SU-DHL-6 (cell line): Measurements from ENCODE around the gene SRPK2.

Experiments used
- H2AFZ ChIP-seq: fragments of 200-600 bp; sonication (generic); 2 replicates; pipeline ENCODE4 v1.6.1; 2014; ENCODE audit warnings: low read depth, mild to moderate bottlenecking, moderate library complexity, mixed read lengths, antibody characterized with exemption, low read length; ENCODE audit not compliant: severe bottlenecking
- H3F3A ChIP-seq: fragments of 200-600 bp; shearing (Covaris generic); 2 replicates; pipeline ENCODE4 v1.6.0; 2016; ENCODE audit warnings: antibody characterized with exemption, mild to moderate bottlenecking; ENCODE audit not compliant: insufficient read depth
- H3K27ac ChIP-seq: fragments of 200-600 bp; sonication (generic); 2 replicates; pipeline ENCODE4 v1.5.1; 2016; ENCODE audit warnings: low read depth, mild to moderate bottlenecking, low read length, moderate library complexity, mixed read lengths
- H3K27me3 ChIP-seq: fragments of 200-600 bp; sonication (generic), shearing (Covaris generic); 2 replicates; pipeline ENCODE4 v1.6.0; 2014; ENCODE audit warnings: mild to moderate bottlenecking, low read length
- H3K36me3 ChIP-seq: fragments of 200-600 bp; sonication (generic); 2 replicates; pipeline ENCODE4 v1.6.1; 2014; ENCODE audit warnings: mild to moderate bottlenecking, low read length, mixed read lengths
- H3K4me2 ChIP-seq: fragments of 300-600, 200-600 bp; shearing (Covaris generic), sonication (generic); 2 replicates; pipeline ENCODE4 v1.6.0; 2014; ENCODE audit warnings: low read length, low read depth, mild to moderate bottlenecking; ENCODE audit not compliant: poor library complexity, severe bottlenecking
- H3K4me3 ChIP-seq: fragments of 200-600 bp; sonication (generic); 2 replicates; pipeline ENCODE4 v1.5.1; 2014; ENCODE audit warnings: antibody characterized with exemption, low read length, mild to moderate bottlenecking, mixed read lengths; ENCODE audit not compliant: insufficient read depth, poor library complexity, severe bottlenecking
- H3K79me2 ChIP-seq: fragments of 200-600 bp; sonication (generic); 2 replicates; pipeline ENCODE4 v1.6.1; 2014; ENCODE audit warnings: mild to moderate bottlenecking, low read length, moderate library complexity; ENCODE audit not compliant: insufficient read depth
- H3K9ac ChIP-seq: fragments of 200-600 bp; sonication (generic); 2 replicates; pipeline ENCODE4 v1.7.0; 2014; ENCODE audit warnings: mild to moderate bottlenecking, low read length
- H3K9me2 ChIP-seq: fragments of 200-600 bp; sonication (generic); replicated peaks from 2 replicates; pipeline ENCODE4 v1.6.1; 2014; ENCODE audit warnings: low read length; ENCODE audit not compliant: insufficient read depth
- H3K9me3 ChIP-seq: fragments of 200-600 bp; sonication (generic); 2 replicates; pipeline ENCODE4 v1.6.1; 2014; ENCODE audit warnings: low read length, mixed read lengths; ENCODE audit not compliant: insufficient read depth
- H4K20me1 ChIP-seq: fragments of 200-600 bp; sonication (generic); 2 replicates; pipeline ENCODE4 v1.6.1; 2014; ENCODE audit warnings: low read depth, mild to moderate bottlenecking, antibody characterized with exemption, low read length, moderate library complexity, mixed read lengths
- CTCF ChIP-seq: fragments of 200-600 bp; sonication (generic); IDR thresholded peaks from one replicate; pipeline ENCODE4 v1.5.1; 2017; ENCODE audit warnings: antibody characterized with exemption, mild to moderate bottlenecking, low read length, moderate library complexity; ENCODE audit not compliant: insufficient read depth, poor library complexity, severe bottlenecking
- EZH2phosphoT487 ChIP-seq: fragments of 200-600 bp; sonication (generic), shearing (Covaris generic); conservative IDR thresholded peaks from 2 replicates; pipeline ENCODE4 v1.6.1; 2018; ENCODE audit warnings: mild to moderate bottlenecking, antibody characterized with exemption, low read length, moderate library complexity, mixed read lengths

SRPK2 gene

DNA sequence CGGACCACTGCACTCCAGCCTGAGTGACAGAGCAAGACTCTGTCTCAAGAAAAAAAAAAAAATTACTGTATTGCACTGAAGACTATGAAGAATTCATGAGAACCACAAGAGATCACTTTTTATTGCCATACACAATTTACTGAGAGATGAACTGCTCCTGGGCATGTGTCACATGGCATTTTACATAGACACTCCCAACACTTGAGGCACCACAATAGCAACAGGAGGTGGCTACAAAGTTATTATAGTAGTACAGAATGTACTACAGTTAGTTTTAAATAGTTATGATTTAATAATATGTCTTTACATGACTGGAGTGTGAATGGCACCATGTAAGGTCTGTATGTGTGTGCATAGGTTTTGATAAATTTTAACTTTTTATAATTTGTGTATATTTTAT is 304.1 kb downstream of the SRPK2 start:
- Histone ChIP-seq H3K27ac (no peak overlapping the region), H3K9me2 (no peaks in the 10 kb centered on the region), H3K9ac (no peak overlapping the region), H4K20me1 (no peaks in the 10 kb centered on the region), H3K9me3 (no peaks in the 10 kb centered on the region), H3K4me3 (no peak overlapping the region), H3K79me2 (0 out of 2 replicates have a peak, but pooled peaks cover 4% of the 10 kb centered on the region), H3K27me3 (no peaks in the 10 kb centered on the region), H3F3A (peaks cover 8% of the 10 kb centered on the region; the same call in 1 of the 2 replicates), H3K36me3 (peaks cover 49% of the 10 kb centered on the region), H3K4me2 (no peak overlapping the region), H2AFZ (no peak overlapping the region)
- no peak for TF ChIP-seq EZH2phosphoT487
- no peak for TF ChIP-seq CTCF

DNA sequence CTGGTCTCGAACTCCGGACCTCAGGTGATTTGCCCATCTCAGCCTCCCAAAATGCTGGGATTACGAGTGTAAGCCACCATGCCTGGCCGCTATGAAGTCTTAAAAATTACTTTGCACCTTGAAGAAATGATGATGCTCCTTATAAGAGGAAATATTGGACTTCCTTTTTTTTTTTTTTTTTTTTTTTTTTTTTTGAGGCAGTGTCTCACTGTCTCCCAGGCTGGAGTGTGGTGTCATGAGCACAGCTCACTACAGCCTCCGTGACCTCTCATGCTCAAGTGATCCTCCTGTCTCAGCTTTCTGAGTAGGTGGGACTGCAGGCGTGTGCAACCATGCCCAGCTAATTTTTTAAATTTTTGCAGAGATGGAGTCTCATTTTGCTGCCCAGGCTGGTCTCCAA is 309.4 kb downstream of the SRPK2 start:
- H3K79me2 ChIP-seq, result peaks cover 4% of the 10 kb centered on the region; the same call in 1 of the 2 replicates
- no peak overlapping the region for H3K9ac ChIP-seq
- H3K9me3 ChIP-seq, result no peaks in the 10 kb centered on the region
- peaks cover 28% of the 10 kb centered on the region for H3F3A ChIP-seq
- no peaks in the 10 kb centered on the region for H3K9me2 ChIP-seq
- H3K4me3 ChIP-seq, result no peak overlapping the region
- TF ChIP-seq EZH2phosphoT487 (no peak), CTCF (no peak)
- H3K27ac ChIP-seq, result no peak overlapping the region
- H2AFZ ChIP-seq, result no peak overlapping the region
- H3K36me3 ChIP-seq, result peaks cover 71% of the 10 kb centered on the region
- no peak overlapping the region for H3K4me2 ChIP-seq
- peaks cover 10% of the 10 kb centered on the region; the same call in 1 of the 2 replicates for H4K20me1 ChIP-seq
- no peaks in the 10 kb centered on the region for H3K27me3 ChIP-seq

DNA sequence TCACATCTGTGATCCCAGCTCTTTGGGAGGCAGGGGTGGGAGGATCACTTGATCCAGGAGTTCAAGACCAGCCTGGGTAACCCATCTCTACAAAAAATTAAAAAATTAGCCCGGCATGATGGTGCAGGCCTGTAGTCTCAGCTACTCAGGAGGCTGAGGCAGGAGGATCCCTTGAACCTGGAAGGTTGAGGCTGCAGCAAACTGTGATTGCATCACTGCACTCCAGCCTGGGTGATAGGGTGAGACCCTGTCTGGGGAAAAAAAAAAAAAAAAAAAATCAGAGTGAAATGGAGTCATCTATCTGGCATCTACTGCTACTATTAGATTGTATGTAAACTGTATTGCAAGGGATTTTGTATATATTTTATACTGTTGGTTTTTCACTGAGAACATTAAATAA is 315.6 kb downstream of the SRPK2 start:
- H3K4me2 ChIP-seq, result no peak overlapping the region
- no peaks in the 10 kb centered on the region for H3K27me3 ChIP-seq
- H3K9ac ChIP-seq, result no peak overlapping the region
- peaks cover 12% of the 10 kb centered on the region; the same call in 1 of the 2 replicates for H3K79me2 ChIP-seq
- no peak overlapping the region for H3K4me3 ChIP-seq
- peaks cover 20% of the 10 kb centered on the region; the same call in 1 of the 2 replicates for H4K20me1 ChIP-seq
- no peaks in the 10 kb centered on the region for H3K9me2 ChIP-seq
- peaks cover 75% of the 10 kb centered on the region for H3K36me3 ChIP-seq
- TF ChIP-seq EZH2phosphoT487, result no peak
- no peak for TF ChIP-seq CTCF
- H2AFZ ChIP-seq, result no peak overlapping the region
- H3K9me3 ChIP-seq, result no peaks in the 10 kb centered on the region
- H3F3A ChIP-seq, result peaks cover 38% of the 10 kb centered on the region
- H3K27ac ChIP-seq, result no peak overlapping the region
